Fibroblast of lung (primary cell): ENCODE measurements around the gene TAX1BP1. TPM values are rescaled to one million over a fixed set of nuclear protein-coding genes. Genes with fewer than 3 reads are reported as not detected.

Experiments used
- DNase-seq, 2 donors: peaks; one replicate each; pipeline versions ENCODE4 v3.0.0 to v3.0.0-alpha.2; 2010; ENCODE audit warnings: low read depth in 2 of 2
- H2AFZ ChIP-seq: 2 replicates; pipeline ENCODE4 v1.5.1; 2012; ENCODE audit warnings: low read length, control low read depth, inconsistent platforms
- H3K27ac ChIP-seq: 2 replicates; pipeline ENCODE4 v1.5.1; 2011; ENCODE audit warnings: low read length, control low read depth; ENCODE audit not compliant: insufficient read depth
- H3K27me3 ChIP-seq: 2 replicates; pipeline ENCODE4 v1.5.1; 2011; ENCODE audit warnings: mild to moderate bottlenecking, low read length; ENCODE audit not compliant: control insufficient read depth, insufficient read depth
- H3K36me3 ChIP-seq: 2 replicates; pipeline ENCODE4 v1.5.1; 2011; ENCODE audit warnings: low read length; ENCODE audit not compliant: control insufficient read depth, insufficient read depth
- H3K4me1 ChIP-seq: 2 replicates; pipeline ENCODE4 v1.5.1; 2011; ENCODE audit warnings: low read length; ENCODE audit not compliant: control insufficient read depth, insufficient read depth; ENCODE audit errors: extremely low read depth
- H3K4me2 ChIP-seq: 2 replicates; pipeline ENCODE4 v1.5.1; 2011; ENCODE audit warnings: low read length, control low read depth; ENCODE audit not compliant: insufficient read depth; ENCODE audit errors: extremely low read depth
- H3K4me3 ChIP-seq, 4 experiments: fragments of 200-600 bp in 1 of 4; sonication (generic) in 1 of 4; replicated peaks in 1 of 4; 2 replicates each; pipeline ENCODE4 v1.5.1; 2011 to 2016; ENCODE audit warnings: low read length in 4 of 4, low read depth in 3 of 4, mild to moderate bottlenecking in 3 of 4, control low read depth in 2 of 4, inconsistent platforms in 1 of 4, mixed read lengths in 1 of 4; ENCODE audit not compliant: insufficient read depth in 1 of 4; ENCODE audit errors: control extremely low read depth in 1 of 4
- H3K79me2 ChIP-seq: 2 replicates; pipeline ENCODE4 v1.5.1; 2012; ENCODE audit warnings: mild to moderate bottlenecking, low read length, inconsistent platforms; ENCODE audit not compliant: control insufficient read depth, insufficient read depth
- H3K9ac ChIP-seq: 2 replicates; pipeline ENCODE4 v1.5.1; 2011; ENCODE audit warnings: mild to moderate bottlenecking, low read length, control low read depth; ENCODE audit not compliant: insufficient read depth
- H3K9me3 ChIP-seq: 2 replicates; pipeline ENCODE4 v1.5.1; 2012; ENCODE audit warnings: low read depth, low read length; ENCODE audit not compliant: control insufficient read depth, insufficient read depth
- H4K20me1 ChIP-seq: 2 replicates; pipeline ENCODE4 v1.5.1; 2011; ENCODE audit warnings: low read length; ENCODE audit not compliant: control insufficient read depth, insufficient read depth; ENCODE audit errors: extremely low read depth
- CTCF ChIP-seq, 2 donors: IDR thresholded peaks in 1 of 2; conservative IDR thresholded peaks in 1 of 2; 1 replicate in 1 of 2; 2 replicates in 1 of 2; pipeline ENCODE4 v1.5.1; 2011 to 2012; ENCODE audit warnings: low read length in 2 of 2, control low read depth in 1 of 2, inconsistent platforms in 1 of 2, low read depth in 1 of 2, mild to moderate bottlenecking in 1 of 2
- EZH2 ChIP-seq: IDR thresholded peaks from 2 replicates; pipeline ENCODE4 v1.5.1; 2012; ENCODE audit warnings: low read length, control low read depth, mild to moderate bottlenecking; ENCODE audit errors: missing control alignments
- polyA plus RNA-seq, 2 donors: library from polyadenylated mRNA; depleted of rRNA in 1 of 2; stranded (reverse) in 1 of 2; unstranded in 1 of 2; fragments of >200 nt; gene quantifications; 2 replicates each; pipeline ENCODE4 v1.2.1, GENCODE V29; 2011 to 2012; ENCODE audit warnings: missing spikeins in 1 of 2
- total RNA-seq: library from RNA; depleted of rRNA; stranded (reverse); fragments of >200 nt; gene quantifications from 2 replicates; pipeline ENCODE4 v1.2.1, GENCODE V29; 2014

Gene TAX1BP1
- total and polyA plus RNA-seq, 2 donors (not counting 1 experiment from before 2014, with no cell fraction given) = 98.6 to 111 TPM

DNA sequence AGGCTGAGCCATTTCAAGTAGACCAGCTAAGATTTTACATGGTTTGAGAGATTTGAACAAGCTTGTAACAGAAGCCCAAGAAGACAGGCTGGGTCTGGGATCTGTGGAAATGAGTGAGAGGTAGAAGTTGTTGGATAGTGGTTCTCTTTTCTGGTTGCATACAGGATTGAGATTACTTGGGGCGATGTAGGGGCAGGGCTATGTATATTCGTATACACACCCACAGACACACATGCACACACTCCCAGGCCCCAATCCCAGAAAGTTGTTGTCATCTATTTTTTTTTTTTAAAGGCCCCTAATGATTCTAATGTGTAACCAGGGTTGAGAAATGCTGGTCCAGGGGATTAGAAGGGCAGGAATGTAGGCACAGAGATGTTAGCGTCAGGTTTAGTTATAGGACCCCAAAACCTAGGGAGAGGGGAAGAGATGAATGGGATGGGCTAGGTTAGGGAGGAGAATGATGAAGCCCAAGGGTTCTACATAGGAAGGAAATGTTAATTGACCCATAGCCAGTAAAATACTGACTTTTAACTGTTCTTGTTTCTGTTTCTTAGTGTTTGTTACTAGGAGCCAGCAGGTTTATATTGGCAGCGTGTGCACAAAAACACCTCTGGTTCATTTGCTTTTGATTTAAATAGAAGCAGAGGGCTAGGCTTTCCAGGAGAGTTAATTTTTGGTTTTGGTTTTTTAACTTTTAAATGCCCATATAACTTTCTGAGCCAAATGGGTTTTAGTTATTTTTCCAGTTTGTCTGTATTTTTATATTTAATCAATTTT lies 7.8 kb downstream of the TAX1BP1 start:
- no peak for DNase-seq
- no peak overlapping the region for H3K4me3 ChIP-seq
- H4K20me1 ChIP-seq = no peaks in the 10 kb centered on the region
- H3K27me3 ChIP-seq = no peaks in the 10 kb centered on the region
- H3K27ac ChIP-seq = no peak overlapping the region
- peaks cover 5% of the 10 kb centered on the region for H3K4me1 ChIP-seq
- H3K36me3 ChIP-seq = peaks cover 5% of the 10 kb centered on the region
- H2AFZ ChIP-seq = no peak overlapping the region
- H3K4me2 ChIP-seq = no peak overlapping the region
- no peak overlapping the region for H3K9ac ChIP-seq
- no peaks in the 10 kb centered on the region for H3K9me3 ChIP-seq
- peaks cover 30% of the 10 kb centered on the region for H3K79me2 ChIP-seq
- TF ChIP-seq CTCF (conservative IDR thresholded peaks at IDR 0.05 in 1 of 2, IDR thresholded peaks at IDR 0.05 in 1 of 2; ENCODE audit: low read depth in 1 of 2, low read length in 2 of 2) = no peak
- no peak for TF ChIP-seq EZH2

DNA sequence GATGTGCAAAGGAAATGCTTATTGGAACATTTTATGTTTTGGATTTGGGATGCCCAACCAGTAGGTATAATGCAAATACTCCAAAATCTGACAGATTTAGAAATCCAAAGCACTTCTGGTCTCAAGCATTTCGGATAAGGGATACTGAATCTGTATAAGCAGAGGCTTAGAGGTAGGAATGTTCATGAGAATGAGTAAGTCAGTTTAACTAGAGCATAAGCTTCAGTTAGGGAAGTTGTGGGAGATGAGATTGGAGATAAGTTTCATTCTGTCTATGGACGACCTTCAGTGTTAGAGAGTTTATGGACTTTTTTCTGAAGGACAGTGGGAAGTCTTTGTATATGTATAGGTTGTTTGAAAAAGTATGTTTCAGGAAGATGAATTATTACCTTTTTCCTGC lies 10.4 kb downstream of the TAX1BP1 start:
- Histone ChIP-seq H4K20me1 (no peaks in the 10 kb centered on the region), H3K9me3 (no peaks in the 10 kb centered on the region), H3K27ac (no peak overlapping the region), H3K27me3 (no peaks in the 10 kb centered on the region), H3K36me3 (peaks cover 5% of the 10 kb centered on the region), H3K9ac (no peak overlapping the region), H2AFZ (no peak overlapping the region), H3K79me2 (peaks cover 23% of the 10 kb centered on the region), H3K4me1 (peaks cover 5% of the 10 kb centered on the region), H3K4me2 (no peak overlapping the region), H3K4me3 (no peak overlapping the region)
- no peak for TF ChIP-seq CTCF (conservative IDR thresholded peaks at IDR 0.05 in 1 of 2, IDR thresholded peaks at IDR 0.05 in 1 of 2; ENCODE audit: low read depth in 1 of 2, low read length in 2 of 2)
- no peak for TF ChIP-seq EZH2
- DNase-seq = no peak

- peaks cover 10% of the 10 kb centered on the region for H3K79me2 ChIP-seq
- H3K9me3 ChIP-seq = no peaks in the 10 kb centered on the region
- H4K20me1 ChIP-seq = no peaks in the 10 kb centered on the region
- no peak overlapping the region for H3K9ac ChIP-seq
- TF ChIP-seq CTCF (conservative IDR thresholded peaks at IDR 0.05 in 1 of 2, IDR thresholded peaks at IDR 0.05 in 1 of 2; ENCODE audit: low read depth in 1 of 2, low read length in 2 of 2) (no peak), EZH2 (no peak)
- H3K36me3 ChIP-seq = peaks cover 5% of the 10 kb centered on the region
- H3K4me3 ChIP-seq = no peak overlapping the region
- no peak overlapping the region for H3K4me2 ChIP-seq
- H2AFZ ChIP-seq = no peak overlapping the region
- no peaks in the 10 kb centered on the region for H3K27me3 ChIP-seq
- H3K27ac ChIP-seq = no peak overlapping the region
- peaks cover under 1% of the 10 kb centered on the region for H3K4me1 ChIP-seq
- DNase-seq = no peak
Observed at GRCh38 chr7:27751888-27752660, 12.1 kb downstream of the TAX1BP1 start.
